C4-2B (cell line): ENCODE data around the gene C11orf86.
"Not testable (repeated sequence)": the region's sequence is repeated elsewhere in the genome, so short reads cannot be mapped to it uniquely, and the experiment has no call there.

Source experiments
- H3K27ac ChIP-seq: fragments of 450-650 bp; 2 replicates; pipeline ENCODE4 v1.5.1; 2017
- ZFX ChIP-seq: fragments of 450-650 bp; IDR thresholded peaks from 2 replicates; pipeline ENCODE4 v1.6.1; 2017
- TF ChIP-seq, protein P1 (sequence below): fragments of 450-650 bp; conservative IDR thresholded peaks from 2 replicates; pipeline ENCODE4 v1.5.1; 2017; ENCODE audit warnings: mild to moderate bottlenecking

Gene C11orf86

DNA sequence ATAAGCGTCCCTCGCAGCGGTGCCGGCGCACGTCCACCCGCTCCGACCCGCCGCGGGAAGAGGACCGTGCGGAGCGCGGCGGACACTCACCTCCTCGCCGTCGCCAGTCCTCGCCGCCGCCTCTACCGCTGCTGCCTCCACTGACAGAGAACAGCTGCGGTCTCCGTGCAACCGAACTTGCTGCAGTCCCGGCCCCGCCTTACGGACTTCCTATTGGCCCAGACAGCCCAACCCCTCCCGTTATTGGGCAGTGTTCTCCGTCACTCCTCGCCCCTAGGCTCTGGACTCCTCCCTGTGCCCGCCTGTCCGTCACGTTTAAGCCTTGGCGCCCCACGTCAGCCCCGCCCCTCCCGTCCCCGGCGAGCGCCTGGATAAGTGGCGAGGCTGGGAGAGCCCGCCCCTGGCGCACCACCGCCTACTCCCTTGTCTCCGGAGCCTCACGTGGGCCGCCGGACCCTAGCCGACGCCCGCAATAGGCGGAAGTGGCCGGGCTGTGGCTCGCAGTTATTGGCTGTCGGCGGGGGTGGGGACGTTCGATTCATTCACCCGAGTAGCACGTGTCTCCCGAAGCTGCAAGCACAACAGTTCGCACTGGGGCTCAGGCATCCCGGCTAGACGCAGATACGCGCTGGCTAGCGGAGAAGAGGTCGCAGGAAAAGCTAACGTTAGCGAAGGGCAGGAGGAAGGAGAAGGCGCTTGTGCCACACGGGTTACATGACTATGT, 16.7 kb upstream of the C11orf86 start, which contains the start of gene PC:
Gene PC, minus strand, starts transcription at position 152 of the 724 bp plus-strand sequence. CDS start 86,224 bp downstream, outside the sequence.
- H3K27ac ChIP-seq: peak within 1 kb of the TSS; percentile 69
- TF ChIP-seq ZFX: no peak
- TF ChIP-seq, protein P1, sequence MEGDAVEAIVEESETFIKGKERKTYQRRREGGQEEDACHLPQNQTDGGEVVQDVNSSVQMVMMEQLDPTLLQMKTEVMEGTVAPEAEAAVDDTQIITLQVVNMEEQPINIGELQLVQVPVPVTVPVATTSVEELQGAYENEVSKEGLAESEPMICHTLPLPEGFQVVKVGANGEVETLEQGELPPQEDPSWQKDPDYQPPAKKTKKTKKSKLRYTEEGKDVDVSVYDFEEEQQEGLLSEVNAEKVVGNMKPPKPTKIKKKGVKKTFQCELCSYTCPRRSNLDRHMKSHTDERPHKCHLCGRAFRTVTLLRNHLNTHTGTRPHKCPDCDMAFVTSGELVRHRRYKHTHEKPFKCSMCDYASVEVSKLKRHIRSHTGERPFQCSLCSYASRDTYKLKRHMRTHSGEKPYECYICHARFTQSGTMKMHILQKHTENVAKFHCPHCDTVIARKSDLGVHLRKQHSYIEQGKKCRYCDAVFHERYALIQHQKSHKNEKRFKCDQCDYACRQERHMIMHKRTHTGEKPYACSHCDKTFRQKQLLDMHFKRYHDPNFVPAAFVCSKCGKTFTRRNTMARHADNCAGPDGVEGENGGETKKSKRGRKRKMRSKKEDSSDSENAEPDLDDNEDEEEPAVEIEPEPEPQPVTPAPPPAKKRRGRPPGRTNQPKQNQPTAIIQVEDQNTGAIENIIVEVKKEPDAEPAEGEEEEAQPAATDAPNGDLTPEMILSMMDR: no peak

DNA sequence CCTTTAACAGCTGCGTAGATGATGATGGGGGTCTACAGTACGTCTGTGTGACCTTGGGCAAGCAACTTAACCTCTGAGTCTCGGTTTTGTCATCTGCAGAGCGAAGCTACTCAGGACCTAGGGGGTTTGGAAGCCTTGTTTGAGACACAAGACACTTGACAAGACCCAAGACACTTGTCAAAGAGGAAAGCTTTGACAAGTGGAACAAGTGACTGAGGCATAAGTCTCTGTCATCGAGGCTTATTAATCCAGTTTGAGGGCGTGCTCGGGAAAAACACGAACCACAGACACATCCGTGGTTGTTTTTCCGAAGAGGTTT, 16.2 kb upstream of the C11orf86 start:
- peak overlapping the region; percentile 68 for H3K27ac ChIP-seq
- no peak for TF ChIP-seq ZFX
- TF ChIP-seq, protein P1: no peak

DNA sequence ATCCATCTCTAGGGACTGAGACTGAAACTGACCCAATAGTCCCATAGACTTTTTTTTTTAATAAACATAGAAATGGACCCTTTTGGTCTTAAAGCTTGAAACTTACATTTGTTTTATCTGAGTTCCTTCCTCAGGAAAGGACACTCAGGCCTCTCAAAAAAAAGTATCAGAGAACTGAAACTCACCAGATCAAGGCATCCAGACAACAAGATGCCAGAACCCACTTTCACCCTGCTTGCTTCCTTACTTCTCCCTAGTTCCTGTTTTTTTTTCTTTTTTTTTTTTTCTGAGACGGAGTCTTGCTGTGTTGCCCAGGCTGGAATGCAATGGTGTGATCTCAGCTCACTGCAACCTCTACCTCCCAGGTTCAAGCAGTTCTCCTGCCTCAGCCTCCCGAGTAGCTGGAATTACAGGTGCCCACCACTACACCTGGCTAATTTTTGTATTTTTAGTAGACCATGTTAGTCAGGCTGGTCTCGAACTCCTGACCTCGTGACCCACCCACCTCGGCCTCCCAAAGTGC, 13.4 kb upstream of the C11orf86 start:
- H3K27ac ChIP-seq: not testable (repeated sequence)

DNA sequence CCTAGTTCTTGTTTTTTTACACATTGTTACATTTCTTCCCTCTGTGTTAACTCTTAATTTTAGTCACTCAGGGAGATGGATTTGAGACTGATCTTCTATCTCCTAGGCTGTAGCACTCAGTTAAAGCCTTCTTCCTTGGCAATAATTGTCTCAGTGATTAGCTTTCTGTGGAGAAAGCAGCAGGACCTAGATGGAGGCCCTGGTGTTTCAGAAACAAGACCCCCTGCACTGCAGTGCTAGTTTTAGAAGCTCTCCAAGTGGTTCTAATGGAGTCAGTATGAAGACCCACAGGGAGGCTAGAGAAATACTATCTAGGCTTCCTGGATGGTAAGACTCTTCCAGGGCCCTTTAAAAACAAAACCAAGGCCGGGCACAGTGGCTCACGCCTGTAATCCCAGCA, 12.9 kb upstream of the C11orf86 start:
- no peak overlapping the region for H3K27ac ChIP-seq
- TF ChIP-seq, protein P1: no peak
- TF ChIP-seq ZFX: no peak

DNA sequence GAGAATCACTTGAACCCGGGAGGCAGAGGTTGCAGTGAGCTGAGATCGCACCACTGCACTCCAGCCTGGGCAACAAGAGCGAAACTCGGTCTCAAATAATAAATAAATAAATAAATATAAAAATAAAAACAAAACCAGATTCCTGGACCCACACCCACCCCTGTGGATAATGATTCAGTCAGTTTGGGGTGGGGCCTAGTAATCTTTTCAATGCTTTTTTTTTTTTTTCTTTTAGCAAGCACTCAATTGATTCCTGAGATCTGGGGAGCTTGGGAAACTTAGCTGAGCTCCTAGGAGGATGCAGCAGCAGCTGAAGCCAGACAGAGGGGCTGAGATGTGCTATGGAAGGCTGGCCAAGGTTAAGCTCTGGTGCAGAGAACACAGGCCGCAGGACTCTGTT, 12.3 kb upstream of the C11orf86 start:
- H3K27ac ChIP-seq: no peak overlapping the region
- TF ChIP-seq, protein P1: no peak
- no peak for TF ChIP-seq ZFX

DNA sequence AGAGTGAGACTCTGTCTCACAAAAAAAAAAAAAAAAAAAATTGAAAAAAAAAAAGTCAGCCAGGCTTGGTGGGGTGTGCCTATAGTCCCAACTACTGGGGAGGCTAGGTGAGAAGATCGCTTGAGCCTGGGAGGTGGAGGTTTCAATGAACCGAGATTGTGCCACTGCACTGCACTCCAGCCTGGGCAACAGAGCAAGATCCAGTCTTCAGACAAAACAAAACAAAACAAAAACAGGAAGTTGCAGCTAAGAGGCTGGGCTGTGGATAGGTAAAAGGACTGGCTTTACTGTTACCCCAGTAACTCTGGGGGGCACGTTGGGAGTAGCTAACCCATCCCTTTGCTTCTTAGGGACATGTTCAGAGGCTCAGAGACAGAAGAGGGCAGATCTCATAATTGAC, 10.6 kb upstream of the C11orf86 start:
- TF ChIP-seq, protein P1: no peak
- no peak for TF ChIP-seq ZFX
- H3K27ac ChIP-seq: no peak overlapping the region

DNA sequence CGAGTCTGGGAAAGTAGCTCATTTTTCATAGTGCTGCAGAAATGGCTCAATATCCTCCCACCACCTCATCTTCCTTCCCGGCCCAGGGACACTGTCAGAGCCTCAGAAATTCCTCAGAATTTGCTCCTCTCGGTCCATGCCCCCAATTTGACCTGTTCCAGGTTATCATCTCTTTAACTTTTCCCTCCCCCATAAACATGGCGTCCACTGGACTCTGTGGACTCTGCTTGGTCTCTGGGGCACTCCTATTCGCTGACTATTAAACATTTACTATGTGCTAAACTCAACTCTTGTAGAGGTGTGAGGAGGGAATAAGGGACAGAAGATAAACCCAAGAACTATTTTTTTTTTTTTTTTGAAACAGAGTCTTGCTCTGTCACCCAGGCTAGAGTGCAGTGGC, 8.8 kb upstream of the C11orf86 start:
- TF ChIP-seq ZFX: no peak
- TF ChIP-seq, protein P1: no peak
- no peak overlapping the region for H3K27ac ChIP-seq
